NCI-H2171 treated with DMSO at 0.1 percent for 48 hours (cell line): ENCODE results near the gene XRN1.
"Not testable (repeated sequence)": the region's sequence is repeated elsewhere in the genome, so short reads cannot be mapped to it uniquely, and the experiment has no call there.

Experiments used
- DNase-seq: peaks from one replicate; lab custom pipeline; 2025; lab: John Stamatoyannopoulos, UW

The XRN1 gene

GRCh38 chr3:142324275-142324953, 123.4 kb downstream of the XRN1 start:
- DNase-seq, result not testable (repeated sequence)

DNA sequence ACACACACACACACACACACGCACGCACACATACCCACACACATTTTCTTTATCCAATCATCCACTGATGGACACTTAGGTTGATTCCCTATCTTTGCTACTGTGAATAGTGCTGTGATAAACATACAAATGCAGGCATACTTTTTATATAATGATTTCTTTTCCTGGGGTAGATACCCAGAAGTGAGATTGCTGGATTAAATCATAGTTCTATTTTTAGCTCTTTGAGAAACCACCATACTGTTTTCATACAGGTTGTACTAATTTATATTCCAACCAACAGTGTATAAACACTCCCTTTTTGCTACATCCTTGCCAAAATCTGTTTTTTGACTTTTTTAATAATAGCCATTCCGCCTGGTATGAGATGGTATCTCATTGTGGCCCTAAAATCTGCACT, 127.9 kb downstream of the XRN1 start:
- no peak for DNase-seq

DNA sequence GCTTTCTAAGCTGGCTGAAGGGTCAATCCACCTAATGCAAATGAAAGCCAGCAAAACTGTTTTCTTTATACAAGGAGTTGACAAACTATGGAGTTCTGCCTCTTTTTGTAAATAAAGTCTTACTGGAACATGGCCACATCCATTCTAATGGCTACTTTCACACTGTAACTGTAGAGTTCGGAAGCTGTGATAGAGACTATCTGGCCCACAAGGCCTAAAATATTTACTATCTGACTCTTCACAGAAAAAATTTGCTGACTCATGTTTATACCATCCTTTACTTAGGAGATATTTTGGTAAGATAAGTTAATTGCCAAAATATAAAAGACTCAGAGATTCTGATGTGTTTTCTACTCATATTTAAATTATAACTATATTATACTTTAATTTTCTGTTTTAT, 128.7 kb downstream of the XRN1 start:
- DNase-seq, result no peak

DNA sequence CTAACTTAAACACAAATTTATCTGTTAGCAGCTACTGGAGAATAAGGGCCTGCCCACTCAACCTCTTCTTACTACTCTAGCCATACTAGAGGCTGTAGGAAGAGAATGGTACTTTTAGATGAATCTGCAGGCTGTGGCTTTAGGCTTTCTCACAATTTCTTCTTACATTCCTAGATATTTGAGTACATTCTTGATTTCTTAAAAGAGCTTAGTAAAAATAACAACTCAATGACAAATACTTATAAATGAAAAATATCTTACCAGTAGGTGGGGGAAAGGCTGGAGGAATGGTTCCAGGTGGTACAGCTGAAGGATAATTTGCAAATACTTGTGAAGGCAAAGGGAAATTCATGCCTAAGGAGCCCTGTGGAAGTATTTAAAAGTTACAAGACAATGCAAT, 129.5 kb downstream of the XRN1 start:
- DNase-seq, result no peak

- not testable (repeated sequence) for DNase-seq
Observed at GRCh38 chr3:142315978-142316388, 131.9 kb downstream of the XRN1 start.

DNA sequence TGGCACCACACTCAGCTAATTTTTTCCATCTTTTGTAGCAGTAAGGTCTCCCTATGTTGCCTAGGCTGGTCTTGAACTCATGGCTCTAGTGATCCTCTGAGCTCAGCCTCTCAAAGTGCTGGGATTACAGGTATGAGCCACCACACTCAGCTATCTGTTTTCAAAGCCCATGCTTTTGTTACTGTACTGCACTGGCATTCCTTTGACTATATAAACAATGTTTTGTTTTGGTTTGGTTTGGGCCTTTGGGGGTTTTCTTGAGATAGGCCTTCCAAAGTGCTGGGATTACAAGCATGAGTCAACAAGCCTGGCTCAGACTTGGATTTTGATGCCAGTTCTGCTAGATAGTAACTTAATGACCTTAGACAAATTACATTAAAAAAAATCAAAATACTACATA, 132.8 kb downstream of the XRN1 start:
- DNase-seq, result no peak

DNA sequence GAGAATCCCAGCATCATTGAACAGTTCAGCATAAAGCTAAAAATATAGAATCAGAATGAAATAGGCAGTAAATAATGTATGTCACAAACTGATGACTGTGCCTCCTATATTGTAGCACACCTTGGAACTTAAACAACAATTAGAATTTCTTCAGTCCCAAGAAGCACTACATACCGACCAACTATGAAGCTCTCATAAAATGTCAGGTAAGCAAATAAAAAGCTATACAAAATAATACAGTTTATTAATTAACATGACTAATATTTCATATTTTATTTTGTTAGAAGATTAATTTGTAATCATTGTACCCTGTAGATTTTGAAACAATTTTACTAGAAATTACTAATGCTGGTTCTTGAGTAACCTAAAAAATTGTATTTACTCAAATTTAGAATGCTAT, 137.4 kb downstream of the XRN1 start:
- no peak for DNase-seq

GRCh38 chr3:142302847-142303246, 145.0 kb downstream of the XRN1 start:
- not testable (repeated sequence) for DNase-seq

DNA sequence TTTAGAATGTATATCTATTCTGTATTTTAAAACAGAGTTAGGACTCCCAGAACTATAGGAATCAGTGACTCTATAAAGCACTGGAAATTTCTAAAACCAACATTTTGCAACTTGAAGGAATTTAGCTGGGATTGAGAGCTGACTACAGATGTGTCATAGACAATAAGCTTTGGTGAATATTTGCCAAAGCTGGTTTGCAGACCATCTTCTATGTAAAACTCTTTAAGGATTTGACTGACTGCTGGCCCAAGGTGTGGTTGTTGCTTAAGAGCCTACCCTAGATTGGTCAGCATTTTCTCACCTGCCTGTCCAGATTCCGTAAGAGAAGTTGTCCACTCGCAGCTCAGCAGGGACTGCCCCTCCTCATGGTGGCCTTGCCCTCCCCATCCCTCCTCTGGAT, 149.2 kb downstream of the XRN1 start:
- no peak for DNase-seq

- no peak for DNase-seq
Observed at GRCh38 chr3:142296507-142296906, 151.3 kb downstream of the XRN1 start.

DNA sequence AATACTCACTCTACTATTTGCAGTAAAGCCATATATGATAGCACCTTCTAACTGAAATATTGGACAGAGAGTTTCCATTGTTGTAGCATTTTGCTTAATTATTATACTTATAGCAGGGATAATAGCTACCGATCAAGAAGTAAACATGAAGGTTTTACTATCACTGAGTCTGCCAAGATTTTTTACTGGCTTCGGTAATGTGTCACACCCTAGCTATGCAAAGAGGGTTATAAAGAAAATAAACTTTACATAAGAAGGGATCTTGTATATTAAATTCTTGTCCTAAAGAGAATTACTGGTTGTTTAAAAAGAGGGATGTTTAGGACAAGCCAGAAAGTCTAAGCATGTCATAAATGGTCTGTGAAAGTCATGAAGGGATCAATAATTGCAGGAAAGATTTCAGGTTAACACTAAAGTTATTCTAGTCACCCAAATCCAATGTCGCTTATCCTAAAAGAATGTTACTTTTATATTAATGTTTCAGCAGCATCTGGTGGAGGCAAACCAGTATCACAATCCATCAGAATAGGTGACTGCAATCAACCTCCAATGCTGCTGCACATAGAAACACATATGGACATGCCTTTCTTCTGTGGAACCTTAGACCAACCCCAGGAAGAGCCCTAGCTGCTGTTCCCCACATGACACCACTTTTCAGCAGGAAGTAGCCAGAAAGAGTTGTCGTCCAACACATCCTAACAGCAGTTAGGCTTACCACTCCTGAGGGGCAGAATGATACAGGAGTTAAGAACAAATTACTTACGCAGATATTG, 159.8 kb downstream of the XRN1 start:
- no peak for DNase-seq

DNA sequence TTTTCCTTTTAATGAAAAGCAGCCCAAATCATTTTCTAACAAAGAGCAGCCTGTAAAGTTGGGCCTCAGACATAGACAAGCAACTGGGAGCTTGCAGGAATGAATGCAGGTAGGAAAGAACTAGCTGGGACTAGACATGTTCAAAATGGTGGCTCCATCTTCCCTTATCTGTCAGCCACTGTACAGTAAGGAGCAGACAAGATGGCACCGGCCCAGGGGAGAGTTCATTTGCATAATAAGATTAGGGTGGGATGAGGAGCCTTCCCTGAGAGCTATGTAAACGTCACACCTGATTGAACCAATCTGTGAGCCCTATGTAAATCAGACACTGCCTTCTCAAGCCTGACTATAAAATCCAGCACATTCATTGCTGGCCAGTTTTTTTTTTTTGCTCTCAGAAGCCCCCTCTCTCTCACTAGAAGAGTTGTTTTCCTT, 162.7 kb downstream of the XRN1 start:
- DNase-seq, result peak; percentile 68

DNA sequence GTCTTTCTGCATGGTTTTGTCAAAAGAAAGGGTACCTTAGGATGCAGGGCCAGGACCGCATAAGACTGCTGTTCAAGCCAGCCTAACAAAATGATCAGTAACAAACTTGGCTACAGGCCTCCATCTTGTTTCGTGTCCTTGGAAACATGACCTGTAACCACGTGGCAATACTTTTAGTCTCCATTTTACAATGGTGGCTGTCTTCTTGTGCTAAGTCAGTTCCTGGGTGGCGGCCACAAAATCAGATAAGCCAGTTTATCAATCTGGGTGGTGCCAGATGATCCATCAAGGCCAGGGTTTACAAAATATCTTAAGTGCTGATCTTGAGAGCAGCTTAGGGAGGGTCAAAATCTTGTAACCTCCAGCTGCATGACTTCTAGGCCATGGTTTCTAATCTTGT, 165.3 kb downstream of the XRN1 start:
- no peak for DNase-seq

GRCh38 chr3:142281474-142281873, 166.4 kb downstream of the XRN1 start:
- DNase-seq, result no peak

DNA sequence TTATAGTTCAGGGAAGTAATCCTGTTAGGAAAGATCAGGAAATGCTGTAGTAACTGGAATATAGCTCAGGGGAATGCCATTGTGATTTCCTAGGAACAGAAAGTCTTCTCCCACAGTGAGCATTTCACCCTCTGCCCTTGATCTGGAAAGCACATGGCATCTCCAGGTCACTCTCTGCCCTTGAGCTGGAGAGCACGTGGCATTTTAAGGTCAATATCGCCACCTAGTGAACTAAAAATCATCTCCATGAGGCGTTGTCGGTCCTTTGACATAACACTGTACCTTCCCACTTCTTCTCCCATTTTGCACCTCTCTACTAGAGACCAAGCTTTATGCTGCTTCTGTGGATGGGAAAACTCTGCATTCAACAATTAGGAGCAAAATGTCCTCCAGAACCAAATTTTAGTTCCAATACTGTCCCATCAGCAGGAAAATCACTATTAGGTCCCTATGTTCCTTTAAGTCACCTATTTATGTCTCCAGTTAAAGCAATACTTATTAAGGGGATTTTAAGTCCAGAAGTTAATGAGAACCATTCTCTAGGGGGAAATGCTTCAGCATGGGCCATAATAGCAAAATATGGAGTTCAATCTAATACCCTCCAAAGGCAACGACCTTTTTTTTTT, 167.8 kb downstream of the XRN1 start:
- peak; percentile 86 for DNase-seq

DNA sequence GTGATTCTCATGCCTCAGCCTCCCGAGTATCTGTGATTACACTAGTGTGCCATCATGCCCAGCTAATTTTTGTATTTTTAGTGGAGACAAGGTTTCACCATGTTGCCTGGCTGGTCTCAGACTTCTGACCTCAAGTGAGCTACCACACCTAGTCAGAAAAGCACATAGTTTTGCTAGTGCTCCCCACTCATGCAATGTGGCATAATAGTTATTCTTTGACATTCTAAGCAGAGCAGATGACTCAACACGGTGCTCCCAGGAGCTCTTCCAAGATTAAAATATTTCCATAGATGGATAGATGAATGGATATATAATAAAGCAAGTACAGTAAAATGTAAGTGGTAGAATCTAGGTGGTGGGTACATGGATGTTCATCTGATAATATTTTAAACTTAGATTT, 169.4 kb downstream of the XRN1 start:
- no peak for DNase-seq

GRCh38 chr3:142276781-142277180, 171.1 kb downstream of the XRN1 start:
- DNase-seq, result peak; percentile 24

DNA sequence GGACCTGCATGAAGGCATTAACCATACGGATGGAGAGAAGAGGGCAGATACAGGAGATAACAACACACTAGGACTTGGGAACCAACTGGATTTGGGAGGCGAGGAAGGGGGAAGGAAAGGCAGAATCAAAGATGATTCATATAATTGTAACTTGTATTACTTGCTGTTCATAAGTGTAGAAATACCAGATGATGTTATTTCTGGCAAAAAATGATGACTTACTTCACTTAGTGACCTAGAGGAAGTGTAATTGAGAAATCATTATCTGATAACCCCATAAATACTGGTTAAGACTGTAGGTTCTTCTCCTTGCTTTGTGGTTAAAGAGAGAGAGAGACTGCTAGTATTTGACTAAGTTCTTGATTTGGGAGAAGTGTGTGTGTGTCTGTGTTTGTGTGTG, 172.0 kb downstream of the XRN1 start:
- no peak for DNase-seq

GRCh38 chr3:142274908-142275307, 172.9 kb downstream of the XRN1 start:
- DNase-seq, result no peak

GRCh38 chr3:142273501-142273900, 174.3 kb downstream of the XRN1 start:
- DNase-seq, result peak; percentile 82

- DNase-seq, result no peak
Observed at GRCh38 chr3:142272200-142272891, 175.5 kb downstream of the XRN1 start.

GRCh38 chr3:142270407-142270806, 177.4 kb downstream of the XRN1 start:
- no peak for DNase-seq

GRCh38 chr3:142269767-142270166, 178.1 kb downstream of the XRN1 start:
- no peak for DNase-seq
